CD14-positive monocyte (primary cell): ENCODE data around the gene LRRK1. TPM values are rescaled to one million over a fixed set of nuclear protein-coding genes. Genes with fewer than 3 reads are reported as not detected.

ENCODE experiments used
- DNase-seq, 3 donors: peaks; one replicate each; pipeline ENCODE4 v3.0.0-alpha.2; 2011 to 2022
- H2AFZ ChIP-seq: 2 replicates; pipeline ENCODE4 v1.6.0; 2012; ENCODE audit warnings: mild to moderate bottlenecking, low read depth, low read length, inconsistent platforms; ENCODE audit not compliant: insufficient read depth, poor library complexity, severe bottlenecking
- H3K27ac ChIP-seq, 2 donors: 1 replicate in 1 of 2; 2 replicates in 1 of 2; pipeline ENCODE4 v1.5.1; 2012 to 2013; ENCODE audit warnings: low read length in 2 of 2, control low read depth in 1 of 2, inconsistent platforms in 1 of 2, low read depth in 1 of 2, mild to moderate bottlenecking in 1 of 2
- H3K27me3 ChIP-seq, 2 donors: one replicate each; pipeline versions ENCODE4 v1.6.0 to v1.6.1; 2011 to 2013; ENCODE audit warnings: low read length in 2 of 2; ENCODE audit not compliant: control insufficient read depth in 2 of 2, insufficient read depth in 2 of 2
- H3K36me3 ChIP-seq, 2 donors: replicated peaks in 1 of 2; 1 replicate in 1 of 2; 2 replicates in 1 of 2; pipeline versions ENCODE4 v1.5.1 to v1.6.1; 2012 to 2013; ENCODE audit warnings: low read length in 2 of 2, control low read depth in 1 of 2, inconsistent platforms in 1 of 2, mild to moderate bottlenecking in 1 of 2; ENCODE audit not compliant: insufficient read depth in 2 of 2, control insufficient read depth in 1 of 2
- H3K4me1 ChIP-seq, 2 donors: 1 replicate in 1 of 2; 2 replicates in 1 of 2; pipeline versions ENCODE4 v1.5.1 to v1.6.1; 2012 to 2013; ENCODE audit warnings: low read length in 2 of 2, control low read depth in 1 of 2, inconsistent platforms in 1 of 2, mild to moderate bottlenecking in 1 of 2, moderate library complexity in 1 of 2; ENCODE audit not compliant: insufficient read depth in 2 of 2, control insufficient read depth in 1 of 2
- H3K4me2 ChIP-seq: replicated peaks from 2 replicates; pipeline ENCODE3; 2012; ENCODE audit warnings: low read length, moderate library complexity, mild to moderate bottlenecking; ENCODE audit not compliant: poor library complexity, severe bottlenecking; ENCODE audit errors: extremely low read depth
- H3K4me3 ChIP-seq, 3 experiments: fragments of 200-600 bp in 1 of 3; sonication (generic) in 1 of 3; replicated peaks in 1 of 3; 1 replicate in 2 of 3; 2 replicates in 1 of 3; pipeline ENCODE4 v1.5.1; 2011 to 2013; ENCODE audit warnings: low read length in 3 of 3, mild to moderate bottlenecking in 3 of 3, control low read depth in 2 of 3, low read depth in 2 of 3, inconsistent platforms in 1 of 3, moderate library complexity in 1 of 3
- H3K79me2 ChIP-seq: 2 replicates; pipeline ENCODE4 v1.6.0; 2012; ENCODE audit warnings: mild to moderate bottlenecking, control low read depth, inconsistent platforms, low read length, moderate library complexity; ENCODE audit not compliant: insufficient read depth
- H3K9ac ChIP-seq: 2 replicates; pipeline ENCODE4 v1.6.0; 2017; ENCODE audit warnings: low read length, mild to moderate bottlenecking; ENCODE audit not compliant: insufficient read depth, poor library complexity, severe bottlenecking
- H3K9me3 ChIP-seq, 2 donors: replicated peaks in 1 of 2; 1 replicate in 1 of 2; 2 replicates in 1 of 2; pipeline versions ENCODE4 v1.5.1 to v1.6.1; 2012 to 2013; ENCODE audit warnings: low read length in 2 of 2, control low read depth in 1 of 2; ENCODE audit not compliant: control insufficient read depth in 1 of 2, insufficient read depth in 1 of 2
- H4K20me1 ChIP-seq: 2 replicates; pipeline ENCODE4 v1.6.0; 2012; ENCODE audit warnings: mild to moderate bottlenecking, low read length, control low read depth, moderate library complexity; ENCODE audit not compliant: insufficient read depth
- H3K27ac Mint-ChIP-seq, 7 donors: one replicate each; pipeline ENCODE4 v1.8.0; 2020; ENCODE audit warnings: mild to moderate bottlenecking in 7 of 7, mixed read lengths in 7 of 7, moderate library complexity in 6 of 7, inconsistent platforms in 2 of 7
- H3K27me3 Mint-ChIP-seq, 3 donors: one replicate each; pipeline ENCODE4 v1.8.0; 2021 to 2022; ENCODE audit warnings: low read depth in 3 of 3, mild to moderate bottlenecking in 3 of 3, mixed read lengths in 3 of 3, moderate library complexity in 3 of 3, inconsistent platforms in 1 of 3
- H3K36me3 Mint-ChIP-seq, 2 donors: one replicate each; pipeline ENCODE4 v1.8.0; 2020; ENCODE audit warnings: mixed read lengths in 2 of 2, inconsistent platforms in 1 of 2, mild to moderate bottlenecking in 1 of 2
- H3K4me1 Mint-ChIP-seq: one replicate; pipeline ENCODE4 v1.8.0; 2020; ENCODE audit warnings: mild to moderate bottlenecking, mixed read lengths
- H3K4me3 Mint-ChIP-seq, 2 donors: one replicate each; pipeline ENCODE4 v1.8.0; 2020; ENCODE audit warnings: mild to moderate bottlenecking in 2 of 2, mixed read lengths in 2 of 2, moderate library complexity in 1 of 2
- H3K9me3 Mint-ChIP-seq, 7 donors: one replicate each; pipeline ENCODE4 v1.8.0; 2020 to 2022; ENCODE audit warnings: mixed read lengths in 7 of 7, mild to moderate bottlenecking in 6 of 7, moderate library complexity in 6 of 7, inconsistent platforms in 2 of 7
- WGBS: methylation state at CpG from one replicate; pipeline ENCODE4 v1.1.5; 2013; ENCODE audit warnings: missing lambda C conversion rate; ENCODE audit not compliant: insufficient coverage; 5-methylcytosine and 5-hydroxymethylcytosine counted together
- intact Hi-C, 2 donors: fragments of 100-400 bp; cut with micrococcal nuclease; formaldehyde crosslinking; loops; one replicate each; pipeline versions ENCODE4 v1.15.0 to v1.15.1; 2023
- polyA plus RNA-seq, 3 donors: library from polyadenylated mRNA; depleted of rRNA in 1 of 3; unstranded in 2 of 3; stranded (reverse) in 1 of 3; fragments of 300-500 nt in 2 of 3; fragments of >200 nt in 1 of 3; fragmentation: Illumina TruSeq in 2 of 3; gene quantifications; 1 replicate in 2 of 3; 2 replicates in 1 of 3; pipeline ENCODE4 v1.2.3, GENCODE V29; 2012 to 2021
- TF ChIP-seq, protein P1 (sequence below): fragments of 200-600 bp; IDR thresholded peaks from one replicate; pipeline ENCODE4 v1.8.0; 2022; ENCODE audit warnings: antibody characterized with exemption, mild to moderate bottlenecking

LRRK1 gene
- polyA plus RNA-seq, 3 donors = 1.7 to 18.9 (median 5.4) TPM

DNA sequence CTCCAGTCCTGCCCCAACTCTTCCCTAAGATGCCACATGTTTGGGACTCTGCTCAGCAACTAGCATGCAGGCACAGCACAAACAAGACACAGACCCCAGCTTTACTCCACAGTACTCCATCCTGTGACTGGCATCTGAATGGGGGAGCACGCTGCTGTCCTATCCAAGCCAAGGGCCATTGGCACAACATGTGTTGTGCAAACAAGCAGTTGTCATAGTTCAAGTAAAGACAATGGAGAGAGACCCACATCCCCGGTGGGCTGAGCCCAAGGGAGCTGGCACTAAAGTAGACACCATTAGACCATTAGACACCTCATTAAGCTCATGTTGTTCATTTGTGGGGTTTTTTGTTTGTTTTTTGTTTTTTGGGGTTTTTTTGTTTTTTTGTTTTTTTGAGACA lies 200.0 kb downstream of the LRRK1 start:
- H3K4me3 Mint-ChIP-seq = no peak overlapping the region
- WGBS = no CpG with 5 or more reads among the region's 2 CpGs

More for the DNA sequence above, 200.0 kb downstream of the LRRK1 start:
- Histone ChIP-seq H2AFZ (no peak overlapping the region), H4K20me1 (no peaks in the 10 kb centered on the region), H3K4me2 (no peak overlapping the region), H3K27me3 (peaks cover 0 to 7% of the 10 kb centered on the region in 2 donors), H3K9me3 (no peaks in the 10 kb centered on the region), H3K27ac (no peak overlapping the region), H3K4me1 (peaks cover 34 to 43% of the 10 kb centered on the region in 2 donors), H3K79me2 (no peaks in the 10 kb centered on the region), H3K36me3 (no peaks in the 10 kb centered on the region), H3K4me3 (no peak overlapping the region), H3K9ac (no peak overlapping the region)
- H3K4me1 Mint-ChIP-seq = peaks cover 48% of the 10 kb centered on the region
- intact Hi-C loops = no loop called here
- H3K27ac Mint-ChIP-seq = no peak overlapping the region
- peaks cover 0 to 5% (median 4%) of the 10 kb centered on the region in 7 donors for H3K9me3 Mint-ChIP-seq
- TF ChIP-seq, protein P1, sequence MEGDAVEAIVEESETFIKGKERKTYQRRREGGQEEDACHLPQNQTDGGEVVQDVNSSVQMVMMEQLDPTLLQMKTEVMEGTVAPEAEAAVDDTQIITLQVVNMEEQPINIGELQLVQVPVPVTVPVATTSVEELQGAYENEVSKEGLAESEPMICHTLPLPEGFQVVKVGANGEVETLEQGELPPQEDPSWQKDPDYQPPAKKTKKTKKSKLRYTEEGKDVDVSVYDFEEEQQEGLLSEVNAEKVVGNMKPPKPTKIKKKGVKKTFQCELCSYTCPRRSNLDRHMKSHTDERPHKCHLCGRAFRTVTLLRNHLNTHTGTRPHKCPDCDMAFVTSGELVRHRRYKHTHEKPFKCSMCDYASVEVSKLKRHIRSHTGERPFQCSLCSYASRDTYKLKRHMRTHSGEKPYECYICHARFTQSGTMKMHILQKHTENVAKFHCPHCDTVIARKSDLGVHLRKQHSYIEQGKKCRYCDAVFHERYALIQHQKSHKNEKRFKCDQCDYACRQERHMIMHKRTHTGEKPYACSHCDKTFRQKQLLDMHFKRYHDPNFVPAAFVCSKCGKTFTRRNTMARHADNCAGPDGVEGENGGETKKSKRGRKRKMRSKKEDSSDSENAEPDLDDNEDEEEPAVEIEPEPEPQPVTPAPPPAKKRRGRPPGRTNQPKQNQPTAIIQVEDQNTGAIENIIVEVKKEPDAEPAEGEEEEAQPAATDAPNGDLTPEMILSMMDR = no peak
- H3K27me3 Mint-ChIP-seq = peaks cover 11 to 19% (median 14%) of the 10 kb centered on the region in 3 donors
- no peak for DNase-seq
- peaks cover 0 to 4% of the 10 kb centered on the region in 2 donors for H3K36me3 Mint-ChIP-seq

Other genes with a start within 250 kb of the LRRK1 start
- gene ALDH1A3, start 39.5 kb upstream of the LRRK1 start, polyA plus RNA-seq = not detected